ENCODE measurements around the gene ABCA2. TPM values are rescaled to one million over a fixed set of nuclear protein-coding genes. Genes with fewer than 3 reads are reported as not detected.

The ABCA2 gene
- total and polyA plus RNA-seq, 9 of the 15 experiments (the other 6 are each of a cell fraction or from before 2014, with no cell fraction given) = 0.69 to 16.3 (median 6.1) TPM; not detected in 2

DNA sequence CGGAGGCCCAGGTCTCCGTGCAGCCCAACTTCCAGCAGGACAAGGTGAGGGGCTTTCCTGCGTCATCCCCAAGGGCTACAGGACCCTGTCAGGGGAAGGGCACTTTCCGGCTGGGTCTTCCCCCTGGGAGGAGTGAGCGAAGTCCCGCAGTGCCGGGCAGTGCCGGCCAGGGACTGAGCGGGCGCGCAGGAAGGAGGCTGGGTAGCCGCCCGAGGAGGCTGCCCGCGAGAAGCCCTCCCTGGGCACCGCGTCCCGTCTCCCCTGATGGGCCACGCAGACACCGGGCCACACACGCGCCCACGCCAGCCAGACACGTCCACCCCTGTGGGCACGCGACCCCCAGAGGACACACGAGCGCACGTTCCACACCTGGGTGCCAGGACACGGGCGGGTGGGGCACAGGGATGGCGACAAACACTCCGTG is 50.4 kb downstream of the ABCA2 start:
- H3K4me2 ChIP-seq (ENCODE audit: insufficient read depth, low read length) = peak overlapping the region; percentile 82
- POLR2A ChIA-PET = interaction anchor here (1.5 kb wide), 2 partner anchors 11 to 13 kb away, joined by 4 to 5 read pairs; no protein-coding TSS in a partner anchor
- in situ Hi-C loops (cut with MboI) = no loop called here
- TF ChIP-seq ZNF174 (CRISPR knock-in tag; IDR thresholded peaks at IDR 0.05) (no peak), POLR2G (IDR thresholded peaks at IDR 0.05; ENCODE audit: low read depth, low read length) (no peak), ZNF707 (CRISPR knock-in tag; conservative IDR thresholded peaks at IDR 0.05) (no peak), PHF21A (IDR thresholded peaks at IDR 0.05; ENCODE audit: borderline replicate concordance, low read depth) (no peak), CCAR2 (IDR thresholded peaks at IDR 0.05; ENCODE audit: low read depth, low read length) (no peak), ZHX1 (conservative IDR thresholded peaks at IDR 0.05; ENCODE audit: low read length) (no peak), DACH1 (IDR thresholded peaks at IDR 0.05; ENCODE audit: partially characterized antibody) (no peak), ETV1 (tag; conservative IDR thresholded peaks at IDR 0.05; ENCODE audit: low read depth) (no peak), RBM39 (optimal IDR thresholded peaks at IDR 0.05; ENCODE audit: low read depth, low read length) (no peak), ZFX (CRISPR knock-in tag; IDR thresholded peaks at IDR 0.05) (0 out of 2 replicates have a peak, but pooled peaks have one; percentile 16)
- TF ChIP-seq, protein P1, sequence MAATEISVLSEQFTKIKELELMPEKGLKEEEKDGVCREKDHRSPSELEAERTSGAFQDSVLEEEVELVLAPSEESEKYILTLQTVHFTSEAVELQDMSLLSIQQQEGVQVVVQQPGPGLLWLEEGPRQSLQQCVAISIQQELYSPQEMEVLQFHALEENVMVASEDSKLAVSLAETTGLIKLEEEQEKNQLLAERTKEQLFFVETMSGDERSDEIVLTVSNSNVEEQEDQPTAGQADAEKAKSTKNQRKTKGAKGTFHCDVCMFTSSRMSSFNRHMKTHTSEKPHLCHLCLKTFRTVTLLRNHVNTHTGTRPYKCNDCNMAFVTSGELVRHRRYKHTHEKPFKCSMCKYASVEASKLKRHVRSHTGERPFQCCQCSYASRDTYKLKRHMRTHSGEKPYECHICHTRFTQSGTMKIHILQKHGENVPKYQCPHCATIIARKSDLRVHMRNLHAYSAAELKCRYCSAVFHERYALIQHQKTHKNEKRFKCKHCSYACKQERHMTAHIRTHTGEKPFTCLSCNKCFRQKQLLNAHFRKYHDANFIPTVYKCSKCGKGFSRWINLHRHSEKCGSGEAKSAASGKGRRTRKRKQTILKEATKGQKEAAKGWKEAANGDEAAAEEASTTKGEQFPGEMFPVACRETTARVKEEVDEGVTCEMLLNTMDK (IDR thresholded peaks at IDR 0.05; ENCODE audit: borderline replicate concordance, insufficient read depth, low read depth, low read length, poor library complexity, severe bottlenecking) = no peak
- TF ChIP-seq, protein P2, sequence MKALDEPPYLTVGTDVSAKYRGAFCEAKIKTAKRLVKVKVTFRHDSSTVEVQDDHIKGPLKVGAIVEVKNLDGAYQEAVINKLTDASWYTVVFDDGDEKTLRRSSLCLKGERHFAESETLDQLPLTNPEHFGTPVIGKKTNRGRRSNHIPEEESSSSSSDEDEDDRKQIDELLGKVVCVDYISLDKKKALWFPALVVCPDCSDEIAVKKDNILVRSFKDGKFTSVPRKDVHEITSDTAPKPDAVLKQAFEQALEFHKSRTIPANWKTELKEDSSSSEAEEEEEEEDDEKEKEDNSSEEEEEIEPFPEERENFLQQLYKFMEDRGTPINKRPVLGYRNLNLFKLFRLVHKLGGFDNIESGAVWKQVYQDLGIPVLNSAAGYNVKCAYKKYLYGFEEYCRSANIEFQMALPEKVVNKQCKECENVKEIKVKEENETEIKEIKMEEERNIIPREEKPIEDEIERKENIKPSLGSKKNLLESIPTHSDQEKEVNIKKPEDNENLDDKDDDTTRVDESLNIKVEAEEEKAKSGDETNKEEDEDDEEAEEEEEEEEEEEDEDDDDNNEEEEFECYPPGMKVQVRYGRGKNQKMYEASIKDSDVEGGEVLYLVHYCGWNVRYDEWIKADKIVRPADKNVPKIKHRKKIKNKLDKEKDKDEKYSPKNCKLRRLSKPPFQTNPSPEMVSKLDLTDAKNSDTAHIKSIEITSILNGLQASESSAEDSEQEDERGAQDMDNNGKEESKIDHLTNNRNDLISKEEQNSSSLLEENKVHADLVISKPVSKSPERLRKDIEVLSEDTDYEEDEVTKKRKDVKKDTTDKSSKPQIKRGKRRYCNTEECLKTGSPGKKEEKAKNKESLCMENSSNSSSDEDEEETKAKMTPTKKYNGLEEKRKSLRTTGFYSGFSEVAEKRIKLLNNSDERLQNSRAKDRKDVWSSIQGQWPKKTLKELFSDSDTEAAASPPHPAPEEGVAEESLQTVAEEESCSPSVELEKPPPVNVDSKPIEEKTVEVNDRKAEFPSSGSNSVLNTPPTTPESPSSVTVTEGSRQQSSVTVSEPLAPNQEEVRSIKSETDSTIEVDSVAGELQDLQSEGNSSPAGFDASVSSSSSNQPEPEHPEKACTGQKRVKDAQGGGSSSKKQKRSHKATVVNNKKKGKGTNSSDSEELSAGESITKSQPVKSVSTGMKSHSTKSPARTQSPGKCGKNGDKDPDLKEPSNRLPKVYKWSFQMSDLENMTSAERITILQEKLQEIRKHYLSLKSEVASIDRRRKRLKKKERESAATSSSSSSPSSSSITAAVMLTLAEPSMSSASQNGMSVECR (CRISPR knock-in tag; IDR thresholded peaks at IDR 0.05) = no peak

More for the DNA sequence above, 50.4 kb downstream of the ABCA2 start:
- FAIRE-seq (no peak), DNase-seq (ENCODE audit: extremely low read depth in 1 of 4, low spot score in 3 of 4) (no peak), ATAC-seq (no peak)
- intact Hi-C loops (cut with micrococcal nuclease) = no loop called here
- Histone ChIP-seq H3K9me3 (replicated peaks; ENCODE audit: control insufficient read depth, insufficient read depth, low read depth, low read length) (no peaks in the 10 kb centered on the region), H3K27ac (ENCODE audit: extremely low read depth, low read depth, low read length) (peak overlapping the region; percentile 59; the same call in 1 of the 3 replicates), H3K9ac (ENCODE audit: insufficient read depth in 1 of 2, low read depth in 2 of 2, low read length in 2 of 2) (peak overlapping the region; percentile 51 to 92; a peak in 3 of 4 replicates), H3K79me2 (ENCODE audit: control insufficient read depth, insufficient read depth, low read length) (no peaks in the 10 kb centered on the region), H3K36me3 (ENCODE audit: control insufficient read depth, insufficient read depth, low read length) (no peaks in the 10 kb centered on the region), H3K27me3 (ENCODE audit: control insufficient read depth in 2 of 2, insufficient read depth in 2 of 2, low read length in 2 of 2) (no peaks in the 10 kb centered on the region), H3K4me3 (peak overlapping the region; percentile 54), H3K4me1 (replicated peaks in 1 of 2; ENCODE audit: control insufficient read depth in 2 of 2, insufficient read depth in 2 of 2, low read length in 2 of 2) (peaks cover 9 to 96% of the 10 kb centered on the region in 2 experiments; a peak in 4 of 5 replicates), H3K9me1 (ENCODE audit: control insufficient read depth, insufficient read depth, low read length) (no peaks in the 10 kb centered on the region), H4K20me1 (replicated peaks; ENCODE audit: control insufficient read depth, insufficient read depth, low read length) (no peaks in the 10 kb centered on the region), H2AFZ (ENCODE audit: low read depth, low read length) (peak overlapping the region; percentile 97)
- 49% methylated on average over 17 of the region's 33 CpGs for WGBS (ENCODE audit: insufficient coverage, low coverage, missing lambda C conversion rate)
- no TSS peak for BruUV-seq (replicated peaks)
- CTCF ChIA-PET (ENCODE audit: low intra/inter-chr PET ratio) = no interaction called here
